Neural cell (in vitro differentiated cells): ENCODE data around the gene OR4F6.

ENCODE experiments used
- EP300 ChIP-seq: fragments of 450-650 bp; conservative IDR thresholded peaks from 2 replicates; pipeline ENCODE4 v1.6.1; 2014; ENCODE audit warnings: antibody characterized with exemption, mild to moderate bottlenecking, moderate library complexity; ENCODE audit not compliant: poor library complexity, severe bottlenecking
- EZH2 ChIP-seq: fragments of 200-600, 300-800 bp; shearing (Covaris generic), sonication (generic); IDR thresholded peaks from 2 replicates; pipeline ENCODE4 v1.6.1; 2014; ENCODE audit warnings: antibody characterized with exemption, low read length, borderline replicate concordance, mild to moderate bottlenecking; ENCODE audit not compliant: insufficient read depth, poor library complexity, severe bottlenecking
- TF ChIP-seq, protein P1 (sequence below): fragments of 450-650 bp; IDR thresholded peaks from 2 replicates; pipeline ENCODE4 v1.5.1; 2014; ENCODE audit warnings: antibody characterized with exemption, mild to moderate bottlenecking, moderate library complexity; ENCODE audit not compliant: poor library complexity, severe bottlenecking

DNA sequence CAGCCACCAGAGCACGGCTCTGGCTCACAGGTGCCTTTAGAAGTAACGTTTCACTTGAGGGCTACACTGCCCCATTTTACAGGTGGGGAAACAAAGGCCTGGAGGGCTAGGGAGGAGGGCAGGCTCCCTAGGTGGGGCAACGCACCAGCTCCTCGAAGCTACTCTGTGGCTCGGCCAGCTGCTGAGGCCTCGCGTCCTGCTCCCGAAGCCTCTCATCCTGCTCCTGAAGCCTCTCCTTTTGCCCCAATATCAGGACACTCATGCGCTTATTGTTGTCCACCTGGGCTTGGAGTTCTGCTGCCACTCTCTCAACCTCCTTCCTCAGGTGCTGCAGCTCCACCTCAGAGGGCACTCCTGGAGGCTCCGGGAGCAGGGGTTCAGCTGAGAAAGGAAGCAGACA is 28.2 kb upstream of the OR4F6 start:
- no peak for TF ChIP-seq EZH2
- TF ChIP-seq, protein P1, sequence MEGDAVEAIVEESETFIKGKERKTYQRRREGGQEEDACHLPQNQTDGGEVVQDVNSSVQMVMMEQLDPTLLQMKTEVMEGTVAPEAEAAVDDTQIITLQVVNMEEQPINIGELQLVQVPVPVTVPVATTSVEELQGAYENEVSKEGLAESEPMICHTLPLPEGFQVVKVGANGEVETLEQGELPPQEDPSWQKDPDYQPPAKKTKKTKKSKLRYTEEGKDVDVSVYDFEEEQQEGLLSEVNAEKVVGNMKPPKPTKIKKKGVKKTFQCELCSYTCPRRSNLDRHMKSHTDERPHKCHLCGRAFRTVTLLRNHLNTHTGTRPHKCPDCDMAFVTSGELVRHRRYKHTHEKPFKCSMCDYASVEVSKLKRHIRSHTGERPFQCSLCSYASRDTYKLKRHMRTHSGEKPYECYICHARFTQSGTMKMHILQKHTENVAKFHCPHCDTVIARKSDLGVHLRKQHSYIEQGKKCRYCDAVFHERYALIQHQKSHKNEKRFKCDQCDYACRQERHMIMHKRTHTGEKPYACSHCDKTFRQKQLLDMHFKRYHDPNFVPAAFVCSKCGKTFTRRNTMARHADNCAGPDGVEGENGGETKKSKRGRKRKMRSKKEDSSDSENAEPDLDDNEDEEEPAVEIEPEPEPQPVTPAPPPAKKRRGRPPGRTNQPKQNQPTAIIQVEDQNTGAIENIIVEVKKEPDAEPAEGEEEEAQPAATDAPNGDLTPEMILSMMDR = no peak
- no peak for TF ChIP-seq EP300
